ENCODE data around the gene PLCB2.
A peak's percentile ranks its signal among the peaks of the same experiment; 100 is the strongest.

The PLCB2 gene

GRCh38 chr15:40255033-40255432 is 52.7 kb downstream of the PLCB2 start:
- no peak for DNase-seq (ENCODE audit: low read depth, low spot score)
- no peak overlapping the region for H3K4me3 ChIP-seq (ENCODE audit: low read depth, low read length)
- in situ Hi-C loops (cut with HindIII; ENCODE audit: low sequenced_read_pairs), result no loop called here
- TF ChIP-seq CTCF (IDR thresholded peaks at IDR 0.05; ENCODE audit: low read depth, low read length), result no peak

GRCh38 chr15:40254452-40254851 is 53.3 kb downstream of the PLCB2 start:
- no peak for TF ChIP-seq CTCF (IDR thresholded peaks at IDR 0.05; ENCODE audit: low read depth, low read length)
- in situ Hi-C loops (cut with HindIII; ENCODE audit: low sequenced_read_pairs), result no loop called here
- no peak overlapping the region for H3K4me3 ChIP-seq (ENCODE audit: low read depth, low read length)

GRCh38 chr15:40253167-40253790 is 54.5 kb downstream of the PLCB2 start:
- TF ChIP-seq CTCF (IDR thresholded peaks at IDR 0.05; ENCODE audit: low read depth, low read length), result no peak
- H3K4me3 ChIP-seq (ENCODE audit: low read depth, low read length), result peak overlapping the region; percentile 30
- in situ Hi-C loops (cut with HindIII; ENCODE audit: low sequenced_read_pairs), result no loop called here
- DNase-seq (ENCODE audit: low read depth, low spot score), result no peak

More at GRCh38 chr15:40254452-40254851, 53.3 kb downstream of the PLCB2 start:
- DNase-seq (ENCODE audit: low read depth, low spot score), result no peak

GRCh38 chr15:40252438-40253166 is 55.1 kb downstream of the PLCB2 start:
- in situ Hi-C loops (cut with HindIII; ENCODE audit: low sequenced_read_pairs), result no loop called here
- peak overlapping the region; percentile 30 for H3K4me3 ChIP-seq (ENCODE audit: low read depth, low read length)
- no peak for DNase-seq (ENCODE audit: low read depth, low spot score)
- TF ChIP-seq CTCF (IDR thresholded peaks at IDR 0.05; ENCODE audit: low read depth, low read length), result no peak

GRCh38 chr15:40252141-40252437 is 55.6 kb downstream of the PLCB2 start:
- no peak for DNase-seq (ENCODE audit: low read depth, low spot score)
- TF ChIP-seq CTCF (IDR thresholded peaks at IDR 0.05; ENCODE audit: low read depth, low read length), result no peak
- no peak overlapping the region for H3K4me3 ChIP-seq (ENCODE audit: low read depth, low read length)
- in situ Hi-C loops (cut with HindIII; ENCODE audit: low sequenced_read_pairs), result no loop called here

- no peak for DNase-seq (ENCODE audit: low read depth, low spot score)
- TF ChIP-seq CTCF (IDR thresholded peaks at IDR 0.05; ENCODE audit: low read depth, low read length), result no peak
- in situ Hi-C loops (cut with HindIII; ENCODE audit: low sequenced_read_pairs), result no loop called here
- H3K4me3 ChIP-seq (ENCODE audit: low read depth, low read length), result no peak overlapping the region
These were observed 56.1 kb downstream of the PLCB2 start for GRCh38 chr15:40251486-40252140.

All from astrocyte of the spinal cord (primary cell).